Panc1 (cell line): ENCODE results near the gene RASSF9. TPM values are rescaled to one million over a fixed set of nuclear protein-coding genes. Genes with fewer than 3 reads are reported as not detected.
A peak's percentile ranks its signal among the peaks of the same experiment; 100 is the strongest.

ENCODE experiments used
- ATAC-seq: fragments of 200-7000 bp; cut with Tn5 transposase; 2 replicates; pipeline ENCODE4 v1.9.1; 2020; ENCODE audit warnings: mild to moderate bottlenecking, moderate library complexity
- Bru-seq: library from RNA; stranded (reverse); fragments of 400-500 nt; gene quantifications from one replicate; lab custom pipeline; 2021; lab: Mats Ljungman, UMichigan
- BruChase-seq, 2 experiments: library from RNA; stranded (reverse); fragments of 400-500 nt; gene quantifications; one replicate each; lab custom pipeline; 2021; lab: Mats Ljungman, UMichigan
- BruUV-seq: library from RNA; stranded (reverse); fragments of 400-500 nt; replicated peaks from 2 replicates; lab custom pipeline; 2021; lab: Mats Ljungman, UMichigan
- CTCF ChIA-PET: fragments of 300-600 bp; sonication (Branson Sonifier 250); formaldehyde crosslinking; loops from one replicate; lab custom pipeline; 2022; ENCODE audit warnings: antibody characterized with exemption; lab: Charles Lee
- POLR2A ChIA-PET: fragments of 300-600 bp; sonication (Branson Sonifier 250); formaldehyde crosslinking; loops from one replicate; lab custom pipeline; 2022; ENCODE audit warnings: antibody characterized with exemption; lab: Charles Lee
- DNase-seq: peaks from one replicate; pipeline ENCODE4 v3.0.0-alpha.2; 2010; ENCODE audit warnings: low read depth, low spot score
- H3K27ac ChIP-seq: 2 replicates; pipeline ENCODE4 v1.5.1; 2011; ENCODE audit warnings: mild to moderate bottlenecking, low read length, inconsistent platforms
- H3K27me3 ChIP-seq: fragments of 200-500 bp; sonication (Bioruptor generic); 2 replicates; pipeline ENCODE4 v1.6.0; 2014; ENCODE audit warnings: low read length, inconsistent platforms; ENCODE audit not compliant: control insufficient read depth, insufficient read depth
- H3K36me3 ChIP-seq: fragments of 200-500 bp; sonication (Bioruptor generic); 2 replicates; pipeline ENCODE4 v1.5.1; 2014; ENCODE audit warnings: inconsistent platforms, mild to moderate bottlenecking, low read length, moderate library complexity; ENCODE audit not compliant: control insufficient read depth, insufficient read depth
- H3K4me1 ChIP-seq: 2 replicates; pipeline ENCODE4 v1.5.1; 2011; ENCODE audit warnings: inconsistent platforms, mild to moderate bottlenecking, low read length, moderate library complexity; ENCODE audit not compliant: control insufficient read depth, insufficient read depth
- H3K4me3 ChIP-seq, 2 experiments: 2 replicates each; pipeline ENCODE4 v1.5.1; 2011 to 2012; ENCODE audit warnings: low read depth in 2 of 2, low read length in 2 of 2, mild to moderate bottlenecking in 2 of 2, inconsistent platforms in 1 of 2, moderate library complexity in 1 of 2
- H3K9me3 ChIP-seq: fragments of 200-500 bp; sonication (Bioruptor generic); 2 replicates; pipeline ENCODE4 v1.5.1; 2014; ENCODE audit warnings: low read depth, mild to moderate bottlenecking, inconsistent platforms, low read length, moderate library complexity; ENCODE audit not compliant: control insufficient read depth, insufficient read depth
- POLR2AphosphoS5 ChIP-seq: IDR thresholded peaks from 2 replicates; pipeline ENCODE4 v1.6.1; 2012; ENCODE audit warnings: mild to moderate bottlenecking, low read depth, low read length, moderate library complexity
- SIN3A ChIP-seq: IDR thresholded peaks from 2 replicates; pipeline ENCODE4 v1.6.1; 2012; ENCODE audit warnings: low read depth, mild to moderate bottlenecking, low read length, moderate library complexity, borderline replicate concordance; ENCODE audit not compliant: insufficient read depth
- TCF7L2 ChIP-seq: IDR thresholded peaks from 2 replicates; pipeline ENCODE4 v1.6.1; 2011; ENCODE audit warnings: mild to moderate bottlenecking, low read depth, low read length, inconsistent platforms
- in situ Hi-C: cut with HindIII; loops from 2 replicates; pipeline ENCODE4 v1.10.0; 2016; ENCODE audit warnings: low sequenced_read_pairs, low pct_unique_long_range_greater_than_20kb
- intact Hi-C: fragments of 100-400 bp; cut with micrococcal nuclease; formaldehyde crosslinking; loops from one replicate; pipeline ENCODE4 v1.10.0; 2022; ENCODE audit not compliant: unreplicated experiment
- long read RNA-seq: library from polyadenylated mRNA; unstranded; transcript quantifications from one replicate; pipeline ENCODE4 v2.0.0, GENCODE V29; 2021; ENCODE audit not compliant: unreplicated experiment
- polyA plus RNA-seq: library from polyadenylated mRNA; unstranded; fragments of >200 nt; gene quantifications from one replicate; pipeline ENCODE4 v1.2.1, GENCODE V29; 2012; ENCODE audit warnings: missing spikeins; ENCODE audit not compliant: insufficient read length
- total RNA-seq: library from RNA; stranded (reverse); gene quantifications from one replicate; pipeline ENCODE4 v1.2.1, GENCODE V29; 2021; ENCODE audit not compliant: unreplicated experiment
- TF ChIP-seq, protein P1 (sequence below): fragments of 450-650 bp; IDR thresholded peaks from 2 replicates; pipeline ENCODE4 v1.5.1; 2017; ENCODE audit warnings: mild to moderate bottlenecking
- TF ChIP-seq, protein P2 (sequence below), 2 experiments: IDR thresholded peaks; 2 replicates each; pipeline ENCODE4 v1.6.1; 2011 to 2012; ENCODE audit warnings: low read depth in 2 of 2, control low read depth in 1 of 2, low read length in 1 of 2, mild to moderate bottlenecking in 1 of 2, moderate library complexity in 1 of 2; ENCODE audit not compliant: insufficient read depth in 1 of 2

RASSF9 gene
- 0.33 TPM for total RNA-seq
- polyA plus RNA-seq, result 0.16 TPM
- percentile 39 among the genes with signal in this experiment for Bru-seq, nascent RNA
- BruChase-seq, experiment 1, labeled RNA remaining after a 2-hour chase, result percentile 34 among the genes with signal in this experiment
- percentile 23 among the genes with signal in this experiment for BruChase-seq, experiment 2, labeled RNA remaining after a 6-hour chase
- long read RNA-seq, result 0 reads

DNA sequence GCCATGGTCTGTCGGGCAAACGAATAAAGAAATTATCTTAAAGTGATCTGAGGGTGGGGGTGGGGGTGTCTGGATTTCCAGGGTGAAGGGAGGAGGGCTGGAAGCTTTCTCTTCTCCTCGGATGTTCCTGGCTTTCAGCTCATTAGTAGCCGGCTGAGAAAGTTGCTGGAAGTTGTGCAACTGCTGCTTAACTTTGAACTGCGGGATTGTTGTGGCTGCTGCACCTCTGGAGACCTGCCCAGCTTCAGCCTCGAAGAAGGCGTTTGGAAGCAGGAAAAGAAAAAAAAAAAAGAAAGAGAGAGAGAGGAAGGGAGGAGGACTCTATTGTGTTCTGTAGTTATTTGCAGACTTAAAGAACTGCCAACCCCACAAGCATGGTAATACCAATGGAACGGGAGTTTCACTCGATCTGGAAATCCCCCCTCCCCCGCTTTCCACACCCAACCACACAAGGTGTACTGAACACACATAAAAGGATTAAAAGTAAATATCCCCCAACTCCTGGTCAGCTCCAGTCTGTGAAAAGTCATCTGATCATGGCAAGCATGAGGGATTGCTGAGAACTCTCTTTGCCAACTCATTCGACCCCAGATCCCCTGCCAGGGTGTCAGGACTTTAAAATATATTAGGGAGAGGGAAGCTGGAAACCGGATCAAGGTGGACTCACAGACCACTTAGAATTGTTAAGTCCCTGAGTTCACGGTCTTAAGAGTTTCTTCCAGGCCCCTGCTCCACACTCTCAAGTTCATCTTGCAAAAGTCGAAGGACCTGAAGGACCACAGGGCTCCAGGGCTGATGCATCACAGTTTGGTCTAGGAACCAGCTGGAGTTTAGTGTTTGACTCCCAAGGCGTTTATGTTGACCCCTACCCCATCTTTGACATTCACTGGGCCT lies at the start of gene RASSF9:
RASSF9 (minus strand) TSS at position 213 of the 894 bp plus-strand sequence; CDS start at position 5, 208 bp downstream.
- intact Hi-C loops, result no loop called here
- no TSS peak for BruUV-seq
- ChIA-PET CTCF (no interaction called here), POLR2A (no interaction called here)
- Histone ChIP-seq H3K9me3 (no peaks in the 10 kb centered on the region), H3K4me3 (peak within 1 kb of the TSS; percentile 19 to 27), H3K4me1 (peaks cover 3% of the 10 kb centered on the region; the same call in 1 of the 2 replicates), H3K27ac (no peak within 1 kb of the TSS), H3K27me3 (no peaks in the 10 kb centered on the region), H3K36me3 (no peaks in the 10 kb centered on the region; the same call in 1 of the 2 replicates)
- ATAC-seq, result peak; percentile 74
- in situ Hi-C loops, result no loop called here
- DNase-seq, result no peak
- TF ChIP-seq, protein P1, sequence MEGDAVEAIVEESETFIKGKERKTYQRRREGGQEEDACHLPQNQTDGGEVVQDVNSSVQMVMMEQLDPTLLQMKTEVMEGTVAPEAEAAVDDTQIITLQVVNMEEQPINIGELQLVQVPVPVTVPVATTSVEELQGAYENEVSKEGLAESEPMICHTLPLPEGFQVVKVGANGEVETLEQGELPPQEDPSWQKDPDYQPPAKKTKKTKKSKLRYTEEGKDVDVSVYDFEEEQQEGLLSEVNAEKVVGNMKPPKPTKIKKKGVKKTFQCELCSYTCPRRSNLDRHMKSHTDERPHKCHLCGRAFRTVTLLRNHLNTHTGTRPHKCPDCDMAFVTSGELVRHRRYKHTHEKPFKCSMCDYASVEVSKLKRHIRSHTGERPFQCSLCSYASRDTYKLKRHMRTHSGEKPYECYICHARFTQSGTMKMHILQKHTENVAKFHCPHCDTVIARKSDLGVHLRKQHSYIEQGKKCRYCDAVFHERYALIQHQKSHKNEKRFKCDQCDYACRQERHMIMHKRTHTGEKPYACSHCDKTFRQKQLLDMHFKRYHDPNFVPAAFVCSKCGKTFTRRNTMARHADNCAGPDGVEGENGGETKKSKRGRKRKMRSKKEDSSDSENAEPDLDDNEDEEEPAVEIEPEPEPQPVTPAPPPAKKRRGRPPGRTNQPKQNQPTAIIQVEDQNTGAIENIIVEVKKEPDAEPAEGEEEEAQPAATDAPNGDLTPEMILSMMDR, result no peak
- TF ChIP-seq TCF7L2 (no peak), POLR2AphosphoS5 (no peak), SIN3A (no peak)
- TF ChIP-seq, protein P2, sequence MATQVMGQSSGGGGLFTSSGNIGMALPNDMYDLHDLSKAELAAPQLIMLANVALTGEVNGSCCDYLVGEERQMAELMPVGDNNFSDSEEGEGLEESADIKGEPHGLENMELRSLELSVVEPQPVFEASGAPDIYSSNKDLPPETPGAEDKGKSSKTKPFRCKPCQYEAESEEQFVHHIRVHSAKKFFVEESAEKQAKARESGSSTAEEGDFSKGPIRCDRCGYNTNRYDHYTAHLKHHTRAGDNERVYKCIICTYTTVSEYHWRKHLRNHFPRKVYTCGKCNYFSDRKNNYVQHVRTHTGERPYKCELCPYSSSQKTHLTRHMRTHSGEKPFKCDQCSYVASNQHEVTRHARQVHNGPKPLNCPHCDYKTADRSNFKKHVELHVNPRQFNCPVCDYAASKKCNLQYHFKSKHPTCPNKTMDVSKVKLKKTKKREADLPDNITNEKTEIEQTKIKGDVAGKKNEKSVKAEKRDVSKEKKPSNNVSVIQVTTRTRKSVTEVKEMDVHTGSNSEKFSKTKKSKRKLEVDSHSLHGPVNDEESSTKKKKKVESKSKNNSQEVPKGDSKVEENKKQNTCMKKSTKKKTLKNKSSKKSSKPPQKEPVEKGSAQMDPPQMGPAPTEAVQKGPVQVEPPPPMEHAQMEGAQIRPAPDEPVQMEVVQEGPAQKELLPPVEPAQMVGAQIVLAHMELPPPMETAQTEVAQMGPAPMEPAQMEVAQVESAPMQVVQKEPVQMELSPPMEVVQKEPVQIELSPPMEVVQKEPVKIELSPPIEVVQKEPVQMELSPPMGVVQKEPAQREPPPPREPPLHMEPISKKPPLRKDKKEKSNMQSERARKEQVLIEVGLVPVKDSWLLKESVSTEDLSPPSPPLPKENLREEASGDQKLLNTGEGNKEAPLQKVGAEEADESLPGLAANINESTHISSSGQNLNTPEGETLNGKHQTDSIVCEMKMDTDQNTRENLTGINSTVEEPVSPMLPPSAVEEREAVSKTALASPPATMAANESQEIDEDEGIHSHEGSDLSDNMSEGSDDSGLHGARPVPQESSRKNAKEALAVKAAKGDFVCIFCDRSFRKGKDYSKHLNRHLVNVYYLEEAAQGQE (IDR thresholded peaks at IDR 0.05; ENCODE audit: insufficient read depth in 1 of 2, low read depth in 2 of 2, low read length in 1 of 2), result no peak

DNA sequence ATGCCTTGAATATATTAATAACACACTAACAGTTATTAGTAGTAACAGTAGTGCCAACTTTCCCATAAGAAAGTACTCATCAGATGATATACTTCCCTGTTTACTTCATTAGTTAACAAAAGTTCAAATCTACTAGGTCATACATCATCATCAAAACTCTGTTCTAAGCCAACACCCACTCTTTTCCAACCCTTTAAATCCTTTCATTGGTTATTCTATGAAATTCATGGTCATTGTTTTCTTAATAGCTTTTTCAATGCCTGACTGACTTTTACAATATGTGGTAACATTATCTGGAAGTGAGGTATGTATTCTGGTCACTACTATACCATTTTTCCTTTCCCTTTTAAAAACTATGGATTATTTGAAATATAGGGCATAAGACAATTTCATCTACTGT lies 47.6 kb upstream of the RASSF9 start:
- Histone ChIP-seq H3K4me1 (no peaks in the 10 kb centered on the region), H3K27me3 (no peaks in the 10 kb centered on the region), H3K36me3 (no peaks in the 10 kb centered on the region), H3K27ac (no peak overlapping the region), H3K9me3 (no peaks in the 10 kb centered on the region), H3K4me3 (no peak overlapping the region)
- ATAC-seq, result no peak
- intact Hi-C loops (no loop called here), in situ Hi-C loops (no loop called here)
- BruUV-seq, result no TSS peak
- TF ChIP-seq SIN3A (no peak), TCF7L2 (no peak), POLR2AphosphoS5 (no peak)
- TF ChIP-seq, protein P1, result no peak
- TF ChIP-seq, protein P2 (IDR thresholded peaks at IDR 0.05; ENCODE audit: insufficient read depth in 1 of 2, low read depth in 2 of 2, low read length in 1 of 2), result no peak
- POLR2A ChIA-PET, result no interaction called here
- no peak for DNase-seq
- CTCF ChIA-PET, result no interaction called here
